Endodermal cell (in vitro differentiated cells): ENCODE results near the gene SYNE2. TPM values are rescaled to one million over a fixed set of nuclear protein-coding genes. Genes with fewer than 3 reads are reported as not detected.
A peak's percentile ranks its signal among the peaks of the same experiment; 100 is the strongest.

ENCODE experiments used
- DNase-seq: peaks from one replicate; pipeline ENCODE4 v3.0.0-alpha.2; 2017
- H3K27ac ChIP-seq: 2 replicates; pipeline ENCODE4 v1.5.1; 2013; ENCODE audit warnings: mild to moderate bottlenecking, low read depth, low read length, moderate library complexity
- H3K27me3 ChIP-seq: 2 replicates; pipeline ENCODE4 v1.6.1; 2013; ENCODE audit warnings: mild to moderate bottlenecking, low read length, moderate library complexity; ENCODE audit not compliant: insufficient read depth, control insufficient read depth, poor library complexity, severe bottlenecking
- H3K36me3 ChIP-seq: 2 replicates; pipeline ENCODE4 v1.7.0; 2013; ENCODE audit warnings: mild to moderate bottlenecking, low read length, moderate library complexity; ENCODE audit not compliant: control insufficient read depth, insufficient read depth
- H3K4me1 ChIP-seq: one replicate; pipeline ENCODE4 v1.7.0; 2013; ENCODE audit warnings: low read length; ENCODE audit not compliant: control insufficient read depth, insufficient read depth
- H3K4me3 ChIP-seq: 2 replicates; pipeline ENCODE4 v1.5.1; 2013; ENCODE audit warnings: mild to moderate bottlenecking, low read length, moderate library complexity
- H3K9ac ChIP-seq: 2 replicates; pipeline ENCODE4 v1.6.1; 2013; ENCODE audit warnings: mild to moderate bottlenecking, low read length, moderate library complexity; ENCODE audit not compliant: poor library complexity, severe bottlenecking; ENCODE audit errors: extremely low read depth
- H3K9me3 ChIP-seq: 2 replicates; pipeline ENCODE4 v1.6.1; 2013; ENCODE audit warnings: mild to moderate bottlenecking, low read length, moderate library complexity; ENCODE audit not compliant: control insufficient read depth
- H3K27ac Mint-ChIP-seq: 2 replicates; pipeline ENCODE4 v1.8.0; 2020; ENCODE audit warnings: mixed read lengths
- H3K27me3 Mint-ChIP-seq: 2 replicates; pipeline ENCODE4 v1.8.0; 2021; ENCODE audit warnings: mild to moderate bottlenecking, mixed read lengths; ENCODE audit not compliant: insufficient read depth
- H3K36me3 Mint-ChIP-seq: 2 replicates; pipeline ENCODE4 v1.8.0; 2020; ENCODE audit warnings: low read depth, mixed read lengths
- H3K4me1 Mint-ChIP-seq: 2 replicates; pipeline ENCODE4 v1.8.0; 2020; ENCODE audit warnings: mixed read lengths
- H3K4me3 Mint-ChIP-seq: 2 replicates; pipeline ENCODE4 v1.8.0; 2020; ENCODE audit warnings: mild to moderate bottlenecking, moderate library complexity, mixed read lengths
- H3K9me3 Mint-ChIP-seq: 2 replicates; pipeline ENCODE4 v1.8.0; 2020; ENCODE audit warnings: mild to moderate bottlenecking, mixed read lengths
- WGBS, 2 experiments: methylation state at CpG; one replicate each; pipeline versions ENCODE4 v1.1.5 to v1.1.7; 2013; ENCODE audit warnings: missing lambda C conversion rate in 2 of 2, mixed read lengths in 1 of 2; ENCODE audit not compliant: insufficient coverage in 1 of 2, insufficient read length in 1 of 2; 5-methylcytosine and 5-hydroxymethylcytosine counted together
- total RNA-seq, 2 donors: library from RNA; stranded (reverse); fragmentation: NEBNext Ultra II Directional in 1 of 2; extraction: Animal tissue kit (Norgen Biotek cat#: 25700) in 1 of 2; gene quantifications; 2 replicates in 1 of 2; 3 replicates in 1 of 2; pipeline ENCODE4 v1.2.1, GENCODE V29; 2021
- TF ChIP-seq, protein P1 (sequence below): fragments of 200-600 bp; sonication (generic); conservative IDR thresholded peaks from 2 replicates; pipeline ENCODE4 v1.5.0; 2021; ENCODE audit warnings: antibody characterized with exemption, mild to moderate bottlenecking

SYNE2 gene
- total RNA-seq, 2 donors from 2014 or later, result 65.8 to 70.0 TPM

DNA sequence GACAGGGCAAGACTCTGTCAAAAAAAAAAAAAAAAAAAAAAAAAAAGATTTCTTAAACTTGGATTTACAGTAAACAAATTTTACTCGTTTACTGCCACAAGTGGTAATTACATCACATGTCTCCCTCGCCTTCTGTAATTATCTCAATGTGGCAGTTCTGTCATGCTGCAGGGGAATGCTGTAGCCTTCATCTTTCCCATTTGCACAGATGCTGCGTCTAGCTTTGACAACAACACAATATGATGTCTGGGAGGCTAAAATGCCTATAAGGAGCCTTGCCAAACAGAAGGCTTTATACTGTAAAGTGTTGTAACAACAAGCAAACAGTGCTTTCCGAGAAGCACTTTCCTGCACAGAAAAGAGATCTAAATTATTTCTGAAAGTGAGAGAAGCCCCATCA, 392.7 kb downstream of the SYNE2 start:
- H3K27ac Mint-ChIP-seq, result no peak overlapping the region
- Histone ChIP-seq H3K36me3 (no peaks in the 10 kb centered on the region), H3K27me3 (no peaks in the 10 kb centered on the region), H3K9ac (no peak overlapping the region), H3K4me3 (no peak overlapping the region), H3K4me1 (no peaks in the 10 kb centered on the region), H3K9me3 (no peaks in the 10 kb centered on the region), H3K27ac (no peak overlapping the region)
- TF ChIP-seq, protein P1, sequence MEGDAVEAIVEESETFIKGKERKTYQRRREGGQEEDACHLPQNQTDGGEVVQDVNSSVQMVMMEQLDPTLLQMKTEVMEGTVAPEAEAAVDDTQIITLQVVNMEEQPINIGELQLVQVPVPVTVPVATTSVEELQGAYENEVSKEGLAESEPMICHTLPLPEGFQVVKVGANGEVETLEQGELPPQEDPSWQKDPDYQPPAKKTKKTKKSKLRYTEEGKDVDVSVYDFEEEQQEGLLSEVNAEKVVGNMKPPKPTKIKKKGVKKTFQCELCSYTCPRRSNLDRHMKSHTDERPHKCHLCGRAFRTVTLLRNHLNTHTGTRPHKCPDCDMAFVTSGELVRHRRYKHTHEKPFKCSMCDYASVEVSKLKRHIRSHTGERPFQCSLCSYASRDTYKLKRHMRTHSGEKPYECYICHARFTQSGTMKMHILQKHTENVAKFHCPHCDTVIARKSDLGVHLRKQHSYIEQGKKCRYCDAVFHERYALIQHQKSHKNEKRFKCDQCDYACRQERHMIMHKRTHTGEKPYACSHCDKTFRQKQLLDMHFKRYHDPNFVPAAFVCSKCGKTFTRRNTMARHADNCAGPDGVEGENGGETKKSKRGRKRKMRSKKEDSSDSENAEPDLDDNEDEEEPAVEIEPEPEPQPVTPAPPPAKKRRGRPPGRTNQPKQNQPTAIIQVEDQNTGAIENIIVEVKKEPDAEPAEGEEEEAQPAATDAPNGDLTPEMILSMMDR, result no peak
- H3K9me3 Mint-ChIP-seq, result no peaks in the 10 kb centered on the region
- WGBS, 2 experiments, result 96% methylated on average over 4 of the region's 4 CpGs
- H3K4me3 Mint-ChIP-seq, result no peak overlapping the region
- no peaks in the 10 kb centered on the region for H3K27me3 Mint-ChIP-seq
- H3K36me3 Mint-ChIP-seq, result no peaks in the 10 kb centered on the region
- peak; percentile 1 for DNase-seq
- no peaks in the 10 kb centered on the region for H3K4me1 Mint-ChIP-seq

DNA sequence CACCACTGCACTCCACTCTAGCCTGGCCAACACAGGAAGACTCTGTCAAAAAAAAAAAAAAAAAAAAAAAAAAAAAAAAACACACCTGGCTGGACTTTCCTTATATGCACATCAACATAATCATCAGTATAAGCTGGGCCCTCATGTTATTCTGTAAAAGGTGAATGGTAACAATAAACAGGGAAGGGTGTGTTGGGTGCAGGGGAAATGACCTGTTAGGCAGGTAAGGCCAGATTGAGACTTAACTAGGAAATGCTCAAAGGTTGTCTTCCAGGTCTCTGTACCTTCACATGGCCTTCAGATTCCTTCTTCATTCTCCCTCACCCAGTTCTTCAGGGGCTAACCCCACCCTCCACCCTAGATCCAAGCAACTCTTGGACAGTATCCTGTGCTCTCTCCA, 393.9 kb downstream of the SYNE2 start:
- no peak overlapping the region for H3K27ac Mint-ChIP-seq
- Histone ChIP-seq H3K9ac (no peak overlapping the region), H3K4me3 (no peak overlapping the region), H3K27ac (no peak overlapping the region), H3K36me3 (no peaks in the 10 kb centered on the region), H3K27me3 (no peaks in the 10 kb centered on the region), H3K4me1 (no peaks in the 10 kb centered on the region), H3K9me3 (no peaks in the 10 kb centered on the region)
- H3K9me3 Mint-ChIP-seq, result no peaks in the 10 kb centered on the region
- DNase-seq, result peak; percentile 2
- H3K27me3 Mint-ChIP-seq, result no peaks in the 10 kb centered on the region
- H3K4me1 Mint-ChIP-seq, result no peaks in the 10 kb centered on the region
- H3K4me3 Mint-ChIP-seq, result no peak overlapping the region
- TF ChIP-seq, protein P1, result no peak
- H3K36me3 Mint-ChIP-seq, result no peaks in the 10 kb centered on the region

DNA sequence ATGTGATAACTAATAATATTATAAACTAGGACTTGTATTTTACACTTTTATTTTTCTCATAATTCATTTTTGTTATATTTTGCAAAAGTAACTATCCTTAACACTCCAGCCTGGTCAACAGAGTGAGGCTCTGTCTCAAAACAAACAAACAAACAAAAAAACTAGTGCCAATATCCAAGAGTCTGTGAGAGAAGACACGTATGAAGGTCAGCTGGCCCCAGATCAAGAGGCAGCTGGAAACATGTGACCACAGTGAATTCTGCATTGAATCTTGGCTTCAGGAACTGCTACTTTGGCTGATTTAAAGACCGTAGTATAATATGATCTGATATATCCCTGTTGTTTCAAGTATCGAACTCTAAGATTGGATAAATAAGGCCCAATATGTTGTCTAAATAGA, 394.4 kb downstream of the SYNE2 start:
- WGBS, 2 experiments, result 91 to 96% methylated on average over 3 of the region's 3 CpGs
- Mint-ChIP-seq H3K9me3 (no peaks in the 10 kb centered on the region), H3K27me3 (no peaks in the 10 kb centered on the region)

More for the DNA sequence above, 394.4 kb downstream of the SYNE2 start:
- no peak overlapping the region for H3K4me3 Mint-ChIP-seq
- no peaks in the 10 kb centered on the region for H3K4me1 Mint-ChIP-seq
- H3K27ac Mint-ChIP-seq, result no peak overlapping the region
- H3K9ac ChIP-seq, result no peak overlapping the region
- H3K4me3 ChIP-seq, result no peak overlapping the region
- peak; percentile 2 for DNase-seq
- H3K4me1 ChIP-seq, result no peaks in the 10 kb centered on the region
- no peaks in the 10 kb centered on the region for H3K9me3 ChIP-seq
- H3K36me3 Mint-ChIP-seq, result no peaks in the 10 kb centered on the region
- no peaks in the 10 kb centered on the region for H3K36me3 ChIP-seq
- TF ChIP-seq, protein P1, result no peak
- H3K27me3 ChIP-seq, result no peaks in the 10 kb centered on the region
- no peak overlapping the region for H3K27ac ChIP-seq
